ENCODE data around the gene SDR9C7. TPM values are rescaled to one million over a fixed set of nuclear protein-coding genes. Genes with fewer than 3 reads are reported as not detected.
"Not testable (repeated sequence)": the region's sequence is repeated elsewhere in the genome, so short reads cannot be mapped to it uniquely, and the experiment has no call there.

Gene SDR9C7
- total RNA-seq, 1 donor from 2014 or later, result not detected

GRCh38 chr12:56979628-56980027, 45.4 kb upstream of the SDR9C7 start:
- DNase-seq (ENCODE audit: extremely low spot score, unreplicated experiment), result peak; percentile 46
- Mint-ChIP-seq H3K4me1 (ENCODE audit: unreplicated experiment) (no peaks in the 10 kb centered on the region), H3K9me3 (ENCODE audit: unreplicated experiment) (no peaks in the 10 kb centered on the region), H3K27ac (ENCODE audit: unreplicated experiment) (no peak overlapping the region), H3K27me3 (ENCODE audit: unreplicated experiment) (peaks cover 18% of the 10 kb centered on the region), H3K36me3 (ENCODE audit: unreplicated experiment) (no peaks in the 10 kb centered on the region), H3K4me3 (ENCODE audit: unreplicated experiment) (no peak overlapping the region)
- TF ChIP-seq CTCF (IDR thresholded peaks at IDR 0.05), result no peak

- Mint-ChIP-seq H3K27me3 (ENCODE audit: unreplicated experiment) (peaks cover 15% of the 10 kb centered on the region), H3K4me1 (ENCODE audit: unreplicated experiment) (no peaks in the 10 kb centered on the region), H3K27ac (ENCODE audit: unreplicated experiment) (no peak overlapping the region), H3K4me3 (ENCODE audit: unreplicated experiment) (no peak overlapping the region), H3K36me3 (ENCODE audit: unreplicated experiment) (no peaks in the 10 kb centered on the region), H3K9me3 (ENCODE audit: unreplicated experiment) (no peaks in the 10 kb centered on the region)
- peak; percentile 68 for DNase-seq (ENCODE audit: extremely low spot score, unreplicated experiment)
- TF ChIP-seq CTCF (IDR thresholded peaks at IDR 0.05), result no peak
These were observed 44.4 kb upstream of the SDR9C7 start for GRCh38 chr12:56978397-56979138.

GRCh38 chr12:56977361-56977760, 43.2 kb upstream of the SDR9C7 start:
- not testable (repeated sequence) for DNase-seq (ENCODE audit: extremely low spot score, unreplicated experiment); H3K36me3 Mint-ChIP-seq (ENCODE audit: unreplicated experiment); H3K4me3 Mint-ChIP-seq (ENCODE audit: unreplicated experiment); H3K4me1 Mint-ChIP-seq (ENCODE audit: unreplicated experiment); H3K27ac Mint-ChIP-seq (ENCODE audit: unreplicated experiment); H3K9me3 Mint-ChIP-seq (ENCODE audit: unreplicated experiment)
- peaks cover 23% of the 10 kb centered on the region for H3K27me3 Mint-ChIP-seq (ENCODE audit: unreplicated experiment)

DNA sequence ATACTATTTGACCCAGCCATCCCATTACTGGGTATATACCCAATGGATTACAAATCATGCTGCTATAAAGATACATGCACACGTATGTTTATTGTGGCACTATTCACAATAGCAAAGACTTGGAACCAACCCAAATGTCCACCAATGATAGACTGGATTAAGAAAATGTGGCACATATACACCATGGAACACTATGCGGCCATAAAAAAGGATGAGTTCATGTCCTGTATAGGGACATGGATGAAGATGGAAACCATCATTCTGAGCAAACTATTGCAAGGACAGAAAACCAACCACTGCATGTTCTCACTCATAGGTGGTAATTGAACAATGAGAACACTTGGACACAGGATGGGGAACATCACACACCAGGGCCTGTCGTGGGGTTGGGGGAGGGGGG, 40.0 kb upstream of the SDR9C7 start:
- peaks cover 48% of the 10 kb centered on the region for H3K27me3 Mint-ChIP-seq (ENCODE audit: unreplicated experiment)
- H3K36me3 Mint-ChIP-seq (ENCODE audit: unreplicated experiment); H3K4me3 Mint-ChIP-seq (ENCODE audit: unreplicated experiment); H3K9me3 Mint-ChIP-seq (ENCODE audit: unreplicated experiment); DNase-seq (ENCODE audit: extremely low spot score, unreplicated experiment); H3K27ac Mint-ChIP-seq (ENCODE audit: unreplicated experiment); H3K4me1 Mint-ChIP-seq (ENCODE audit: unreplicated experiment): not testable (repeated sequence)

DNA sequence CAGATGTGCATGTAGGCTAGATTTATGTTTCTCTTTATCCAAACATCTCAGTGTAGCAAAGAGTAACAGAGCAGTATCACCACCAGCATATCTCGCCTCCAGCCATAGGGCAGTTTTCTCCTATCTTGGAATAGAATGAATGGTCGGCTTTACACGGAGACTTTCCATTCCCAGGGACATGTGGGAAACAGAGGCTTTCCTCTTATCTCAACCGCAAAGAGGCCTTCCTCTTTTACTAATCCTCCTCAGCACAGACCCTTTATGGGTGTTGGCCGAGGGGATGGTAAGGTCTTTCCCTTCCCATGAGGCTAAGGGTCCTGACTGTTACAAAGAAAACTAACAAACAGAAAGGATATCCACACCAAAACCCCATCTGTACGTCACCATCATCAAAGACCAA, 34.7 kb upstream of the SDR9C7 start:
- H3K4me1 Mint-ChIP-seq (ENCODE audit: unreplicated experiment); DNase-seq (ENCODE audit: extremely low spot score, unreplicated experiment); H3K27ac Mint-ChIP-seq (ENCODE audit: unreplicated experiment); H3K4me3 Mint-ChIP-seq (ENCODE audit: unreplicated experiment); H3K36me3 Mint-ChIP-seq (ENCODE audit: unreplicated experiment); H3K9me3 Mint-ChIP-seq (ENCODE audit: unreplicated experiment): not testable (repeated sequence)
- H3K27me3 Mint-ChIP-seq (ENCODE audit: unreplicated experiment), result peaks cover 45% of the 10 kb centered on the region

GRCh38 chr12:56965997-56966642, 31.9 kb upstream of the SDR9C7 start:
- not testable (repeated sequence) for H3K4me1 Mint-ChIP-seq (ENCODE audit: unreplicated experiment); H3K9me3 Mint-ChIP-seq (ENCODE audit: unreplicated experiment); H3K27ac Mint-ChIP-seq (ENCODE audit: unreplicated experiment); H3K4me3 Mint-ChIP-seq (ENCODE audit: unreplicated experiment); H3K36me3 Mint-ChIP-seq (ENCODE audit: unreplicated experiment); DNase-seq (ENCODE audit: extremely low spot score, unreplicated experiment)
- H3K27me3 Mint-ChIP-seq (ENCODE audit: unreplicated experiment), result peaks cover 43% of the 10 kb centered on the region

DNA sequence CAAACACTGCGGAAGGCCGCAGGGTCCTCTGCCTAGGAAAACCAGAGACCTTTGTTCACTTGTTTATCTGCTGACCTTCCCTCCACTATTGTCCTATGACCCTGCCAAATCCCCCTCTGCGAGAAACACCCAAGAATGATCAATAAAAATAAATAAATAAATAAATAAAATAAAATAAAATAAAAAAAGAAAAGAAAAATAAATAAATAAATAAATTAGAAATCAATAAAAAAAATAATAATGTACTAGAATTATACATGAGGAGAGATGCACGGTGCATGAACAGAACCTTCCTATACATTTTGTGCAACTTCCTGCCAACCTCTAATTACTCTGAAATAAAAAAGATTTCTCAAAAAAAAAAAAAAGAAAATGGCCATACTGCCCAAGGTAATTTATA, 30.9 kb upstream of the SDR9C7 start:
- H3K27me3 Mint-ChIP-seq (ENCODE audit: unreplicated experiment), result peaks cover 43% of the 10 kb centered on the region
- H3K4me3 Mint-ChIP-seq (ENCODE audit: unreplicated experiment); H3K9me3 Mint-ChIP-seq (ENCODE audit: unreplicated experiment); H3K27ac Mint-ChIP-seq (ENCODE audit: unreplicated experiment); DNase-seq (ENCODE audit: extremely low spot score, unreplicated experiment); H3K4me1 Mint-ChIP-seq (ENCODE audit: unreplicated experiment); H3K36me3 Mint-ChIP-seq (ENCODE audit: unreplicated experiment): not testable (repeated sequence)

- H3K27ac Mint-ChIP-seq (ENCODE audit: unreplicated experiment); H3K4me3 Mint-ChIP-seq (ENCODE audit: unreplicated experiment); H3K4me1 Mint-ChIP-seq (ENCODE audit: unreplicated experiment); H3K9me3 Mint-ChIP-seq (ENCODE audit: unreplicated experiment); H3K36me3 Mint-ChIP-seq (ENCODE audit: unreplicated experiment): not testable (repeated sequence)
- H3K27me3 Mint-ChIP-seq (ENCODE audit: unreplicated experiment), result peaks cover 42% of the 10 kb centered on the region
- DNase-seq (ENCODE audit: extremely low spot score, unreplicated experiment), result peak; percentile 67
These were observed 29.3 kb upstream of the SDR9C7 start for GRCh38 chr12:56963557-56963956.

DNA sequence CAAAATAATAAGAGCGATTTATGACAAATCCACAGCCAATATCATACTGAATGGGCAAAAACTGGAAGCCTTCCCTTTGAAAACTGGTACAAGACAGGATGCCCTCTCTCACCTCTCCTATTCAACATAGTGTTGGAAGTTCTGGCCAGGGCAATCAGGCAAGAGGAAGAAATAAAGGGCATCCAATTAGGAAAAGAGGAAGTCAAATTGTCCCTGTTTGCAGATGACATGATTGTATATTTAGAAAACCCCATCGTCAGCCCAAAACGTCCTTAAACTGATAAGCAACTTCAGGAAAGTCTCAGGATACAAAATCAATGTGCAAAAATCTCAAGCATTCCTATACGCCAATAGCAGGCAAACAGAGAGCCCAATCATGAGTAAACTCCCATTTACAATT, 28.0 kb upstream of the SDR9C7 start:
- not testable (repeated sequence) for H3K4me3 Mint-ChIP-seq (ENCODE audit: unreplicated experiment); H3K4me1 Mint-ChIP-seq (ENCODE audit: unreplicated experiment); DNase-seq (ENCODE audit: extremely low spot score, unreplicated experiment); H3K36me3 Mint-ChIP-seq (ENCODE audit: unreplicated experiment); H3K9me3 Mint-ChIP-seq (ENCODE audit: unreplicated experiment); H3K27ac Mint-ChIP-seq (ENCODE audit: unreplicated experiment)
- H3K27me3 Mint-ChIP-seq (ENCODE audit: unreplicated experiment), result peaks cover 44% of the 10 kb centered on the region

Data from osteocyte (in vitro differentiated cells).